ENCODE measurements around the gene ZNF169. TPM values are rescaled to one million over a fixed set of nuclear protein-coding genes. Genes with fewer than 3 reads are reported as not detected.

The ZNF169 gene
- total and polyA plus RNA-seq, 2 donors (not counting 3 experiments of a cell fraction or from before 2014, with no cell fraction given): 5.4 to 7.7 TPM

- dilution Hi-C loops (cut with MboI; ENCODE audit: extremely low pct_ligation_motif_present, low sequenced_read_pairs): no loop called here
Observed at GRCh38 chr9:94300470-94301301, 41.6 kb downstream of the ZNF169 start.

More at GRCh38 chr9:94300470-94301301, 41.6 kb downstream of the ZNF169 start:
- no peaks in the 10 kb centered on the region for H3K9me1 ChIP-seq (replicated peaks; ENCODE audit: control insufficient read depth, extremely low read depth, insufficient read depth, low read length)
- TF ChIP-seq MYC (IDR thresholded peaks at IDR 0.05; ENCODE audit: low read depth, low read length) (no peak), CTCF (IDR thresholded peaks at IDR 0.05; ENCODE audit: extremely low read depth in 1 of 2, insufficient read depth in 1 of 2, low read depth in 1 of 2, low read length in 2 of 2) (no peak), FOS (IDR thresholded peaks at IDR 0.05; ENCODE audit: borderline replicate concordance, insufficient read depth, low read length) (no peak), POLR2AphosphoS5 (IDR thresholded peaks at IDR 0.05; ENCODE audit: insufficient read depth, low read depth, low read length) (no peak), GATA2 (IDR thresholded peaks at IDR 0.05; ENCODE audit: insufficient read depth, insufficient read length, low read depth, low read length) (no peak), EZH2 (IDR thresholded peaks at IDR 0.05; ENCODE audit: borderline replicate concordance, low read depth, low read length, severe bottlenecking) (no peak), JUN (IDR thresholded peaks at IDR 0.05; ENCODE audit: borderline replicate concordance, insufficient read depth, insufficient read length, low read depth) (no peak), MAX (IDR thresholded peaks at IDR 0.05; ENCODE audit: insufficient read depth, insufficient read length) (no peak), POLR2A (IDR thresholded peaks at IDR 0.05; ENCODE audit: low read depth, low read length) (no peak)
- H3K79me2 ChIP-seq (ENCODE audit: control insufficient read depth, insufficient read depth, low read length): no peaks in the 10 kb centered on the region
- DNase-seq (ENCODE audit: low read depth, low spot score) (no peak), FAIRE-seq (no peak)
- no peak overlapping the region for H2AFZ ChIP-seq (ENCODE audit: low read depth, low read length)
- no peaks in the 10 kb centered on the region for H3K27me3 ChIP-seq (ENCODE audit: control insufficient read depth in 2 of 2, insufficient read depth in 2 of 2, low read length in 2 of 2)
- peaks cover 0 to 3% of the 10 kb centered on the region in 2 experiments for H3K36me3 ChIP-seq (ENCODE audit: control insufficient read depth in 2 of 2, extremely low read depth in 1 of 2, insufficient read depth in 2 of 2, low read length in 2 of 2)
- no peak overlapping the region for H3K27ac ChIP-seq (ENCODE audit: insufficient read depth, low read depth, low read length)
- H3K4me3 ChIP-seq (replicated peaks in 1 of 3; ENCODE audit: insufficient read depth in 1 of 3, low read depth in 1 of 3, low read length in 3 of 3): no peak overlapping the region
- intact Hi-C loops (cut with micrococcal nuclease): no loop called here
- no peak overlapping the region for H3K9ac ChIP-seq (replicated peaks; ENCODE audit: extremely low read depth, insufficient read depth, low read length)
- no peak overlapping the region for H3K4me2 ChIP-seq (ENCODE audit: insufficient read depth, low read length)
- ChIA-PET POLR2A (no interaction called here), CTCF (no interaction called here)
- BruUV-seq (replicated peaks): no TSS peak
- H4K20me1 ChIP-seq (replicated peaks; ENCODE audit: control insufficient read depth, extremely low read depth, insufficient read depth, low read length): no peaks in the 10 kb centered on the region
- no peaks in the 10 kb centered on the region for H3K9me3 ChIP-seq (replicated peaks; ENCODE audit: control insufficient read depth, insufficient read depth, low read length)
- H3K4me1 ChIP-seq (ENCODE audit: control insufficient read depth, extremely low read depth, insufficient read depth, low read length): no peaks in the 10 kb centered on the region

Measured in endothelial cell of umbilical vein (primary cell).